Peyer's patch (tissue), 4 donors: Measurements from ENCODE around the gene XPNPEP2.

Experiments used
- CTCF ChIP-seq, 6 experiments: fragments of 450-650 bp in 4 of 6; fragments of 200-600 bp in 2 of 6; sonication (generic) in 1 of 6; IDR thresholded peaks; one replicate each; pipeline ENCODE4 v1.5.1; 2017 to 2019; ENCODE audit warnings: antibody characterized with exemption in 6 of 6, mild to moderate bottlenecking in 3 of 6, moderate library complexity in 1 of 6
- POLR2A ChIP-seq, 2 donors: fragments of 450-650 bp; IDR thresholded peaks; one replicate each; pipeline ENCODE4 v1.5.1; 2017; ENCODE audit warnings: antibody characterized with exemption in 2 of 2, mild to moderate bottlenecking in 2 of 2, moderate library complexity in 2 of 2

DNA sequence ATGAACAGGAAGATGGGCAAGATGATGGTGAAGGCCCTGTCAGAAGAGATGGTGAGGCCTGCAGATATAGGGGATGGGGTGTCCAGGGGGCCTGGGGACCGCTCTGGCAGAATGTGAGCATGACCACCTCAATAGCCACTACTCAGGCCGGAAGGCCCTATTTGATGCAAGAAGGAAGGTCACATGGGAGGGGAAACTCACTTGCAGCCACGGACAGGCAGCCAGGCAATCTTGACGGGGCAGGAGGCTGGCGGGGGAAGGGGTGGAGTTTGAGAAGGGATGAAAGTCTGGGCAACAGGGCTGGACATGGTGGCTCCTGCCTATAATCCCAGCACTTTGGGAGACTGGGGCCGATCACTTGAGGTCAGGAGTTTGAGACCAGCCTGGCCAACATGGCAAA is 49.7 kb downstream of the XPNPEP2 start:
- TF ChIP-seq POLR2A (IDR thresholded peaks at IDR 0.05): no peak
- TF ChIP-seq CTCF (IDR thresholded peaks at IDR 0.05): no peak
